Measurements from ENCODE around the gene POLR3GL.

Gene POLR3GL

DNA sequence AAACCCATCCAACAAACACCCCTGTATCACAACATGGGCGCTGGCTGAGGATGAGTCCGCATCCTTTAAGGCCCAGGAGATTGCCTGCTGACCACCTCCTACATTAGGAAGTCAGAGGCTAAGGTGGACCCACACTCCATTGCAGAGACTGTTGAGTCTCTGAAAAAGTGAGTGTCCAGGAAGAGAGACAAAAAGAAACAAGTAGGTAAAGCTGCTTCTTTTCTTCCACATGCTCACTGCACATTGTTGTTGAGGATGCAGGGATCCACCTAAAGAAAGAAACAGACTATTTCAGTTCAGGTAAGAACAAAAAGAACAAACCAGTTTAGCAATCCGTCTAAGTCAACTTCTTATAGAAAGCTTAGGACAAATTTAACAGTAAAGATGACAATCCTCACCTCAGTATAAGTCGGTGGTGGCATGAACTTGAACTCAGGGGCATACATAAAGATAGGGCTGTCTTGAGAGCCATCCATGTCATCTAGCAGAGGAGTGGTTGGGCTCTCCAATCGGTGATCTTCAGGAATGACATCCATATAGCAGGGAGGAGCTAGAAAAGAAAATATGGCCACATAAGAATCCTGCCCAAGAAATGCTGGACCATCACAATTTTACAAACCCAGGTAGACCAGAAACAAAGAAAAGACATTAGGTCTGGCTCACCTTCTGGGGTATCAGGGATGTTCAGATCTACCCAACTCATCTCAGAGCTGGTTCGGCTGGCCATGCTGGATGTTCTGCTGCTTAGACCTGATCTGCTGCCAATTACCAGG is 29.3 kb downstream of the POLR3GL start:
- DNase-seq: no peak

DNA sequence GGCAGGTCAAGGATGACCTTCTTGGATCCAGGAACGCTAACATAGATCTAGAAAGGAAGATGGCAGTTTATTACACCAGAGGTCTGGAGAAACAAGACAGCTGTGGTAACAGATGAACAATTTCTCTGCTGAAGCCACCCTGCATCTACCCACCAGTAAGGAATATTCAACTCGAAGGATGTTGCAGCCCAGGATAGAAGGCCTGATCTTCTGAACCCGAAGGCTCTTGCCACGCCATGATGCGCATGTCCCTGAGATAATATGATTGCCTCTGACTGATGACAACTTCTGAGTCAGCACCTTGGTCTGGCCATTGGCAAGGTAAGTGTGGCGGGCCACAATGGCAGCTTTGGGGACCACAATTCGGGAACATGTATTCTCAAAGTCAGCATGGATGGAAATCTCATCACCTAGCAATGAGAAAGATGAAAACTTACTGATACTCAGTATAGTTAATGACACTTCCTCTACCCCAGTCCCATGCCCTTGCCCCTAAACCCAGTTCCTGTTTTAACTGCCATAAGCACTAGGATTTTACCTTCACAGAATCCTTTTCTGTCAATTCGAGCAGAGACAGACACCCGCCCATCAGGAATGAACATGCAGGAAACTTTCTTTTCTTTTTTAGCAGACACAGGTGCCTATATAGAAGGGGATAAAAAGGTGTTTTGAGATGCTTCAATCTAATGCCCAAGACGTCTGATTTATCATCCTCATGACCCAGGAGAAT is 30.1 kb downstream of the POLR3GL start:
- peak; percentile 34 to 45 for DNase-seq

DNA sequence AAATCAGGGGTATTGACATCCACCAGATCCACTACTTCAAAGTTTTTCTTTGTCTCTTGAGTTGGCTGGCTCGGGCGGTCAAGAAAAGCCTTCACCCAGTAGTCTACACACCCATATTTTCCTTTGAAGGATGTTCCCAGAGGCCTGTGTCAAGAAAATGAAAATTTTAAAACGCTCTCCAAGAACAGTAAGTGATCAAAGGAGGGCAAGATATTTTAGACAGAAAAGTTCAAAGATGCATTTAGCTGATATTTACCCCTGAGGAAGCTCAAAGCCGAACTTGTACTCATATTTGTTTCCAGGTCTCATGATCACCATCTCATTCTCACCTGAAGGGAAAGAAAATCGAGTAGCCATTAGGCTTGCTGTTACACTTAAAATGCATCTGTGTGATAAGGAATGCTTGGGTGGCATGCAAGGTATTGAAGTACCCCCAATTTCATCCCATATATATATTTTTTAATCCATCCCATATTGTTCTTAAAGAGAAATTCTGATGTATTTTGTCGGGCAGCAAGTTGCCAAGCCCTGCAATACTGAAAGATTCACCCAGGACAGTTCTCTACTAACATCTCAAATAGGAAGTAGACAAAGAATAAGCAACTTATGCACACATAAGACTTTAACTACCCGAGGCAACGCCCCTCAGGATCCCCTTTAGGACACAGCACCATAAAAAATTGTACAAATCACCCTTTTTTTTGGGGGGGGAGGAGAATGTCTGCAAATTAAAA is 30.8 kb downstream of the POLR3GL start:
- DNase-seq: peak in 1 of 2 donors; percentile 16

DNA sequence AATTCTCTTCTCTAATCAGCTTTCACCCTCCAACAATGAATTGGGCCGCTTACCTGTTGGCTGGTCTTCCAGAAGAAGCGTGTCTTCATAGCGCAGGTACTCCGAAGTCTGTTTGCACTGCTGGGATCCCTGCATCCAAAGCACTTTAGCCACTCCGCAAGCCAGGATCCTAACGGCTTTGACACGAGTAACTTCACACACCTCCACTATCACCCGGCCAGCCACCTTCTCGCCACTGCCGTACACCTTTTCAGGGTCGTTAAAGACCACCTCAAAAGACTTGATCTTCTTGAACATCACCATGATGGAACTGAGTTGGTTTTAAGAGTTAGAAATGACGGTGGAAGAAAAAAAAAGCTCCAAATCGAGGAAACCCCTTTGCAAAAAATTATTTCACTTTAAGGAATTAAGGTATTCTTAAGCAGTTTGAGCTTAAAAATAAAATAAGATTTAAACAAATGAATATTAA is 31.5 kb downstream of the POLR3GL start:
- DNase-seq: no peak

DNA sequence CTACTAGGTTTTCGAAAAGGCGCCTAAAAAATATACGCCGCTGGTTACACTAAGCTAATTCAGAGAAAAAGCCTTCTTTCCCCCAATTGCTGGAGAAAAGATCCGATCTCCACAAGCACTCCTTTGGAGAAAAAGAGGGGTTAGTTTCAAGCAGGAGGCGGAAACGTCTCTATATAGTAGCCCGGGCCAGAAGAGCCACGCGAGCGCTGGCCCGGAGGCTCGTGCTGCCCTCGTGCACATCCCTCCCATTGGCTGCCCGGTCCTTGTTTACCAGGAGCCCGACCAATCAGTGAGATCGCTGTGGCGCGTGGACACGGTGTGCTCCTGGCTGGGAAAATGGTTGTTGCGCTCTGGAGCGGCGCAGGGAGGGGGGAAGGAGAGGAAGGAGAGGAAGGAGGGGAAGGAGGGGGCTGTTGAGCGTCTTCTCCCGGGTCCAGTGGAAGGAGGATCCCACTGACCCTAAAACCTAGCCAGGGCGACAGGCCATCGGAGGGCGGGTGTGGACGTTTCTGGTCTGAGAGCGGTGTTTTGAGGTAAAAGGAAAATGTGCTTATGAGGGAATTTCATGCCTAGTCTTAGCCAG is 32.0 kb downstream of the POLR3GL start, which contains the start of gene TXNIP:
TXNIP (minus strand) TSS at position 147 of the 583 bp plus-strand sequence. CDS start 313 bp downstream, outside the sequence.
- peak; percentile 95 to 96 for DNase-seq

DNA sequence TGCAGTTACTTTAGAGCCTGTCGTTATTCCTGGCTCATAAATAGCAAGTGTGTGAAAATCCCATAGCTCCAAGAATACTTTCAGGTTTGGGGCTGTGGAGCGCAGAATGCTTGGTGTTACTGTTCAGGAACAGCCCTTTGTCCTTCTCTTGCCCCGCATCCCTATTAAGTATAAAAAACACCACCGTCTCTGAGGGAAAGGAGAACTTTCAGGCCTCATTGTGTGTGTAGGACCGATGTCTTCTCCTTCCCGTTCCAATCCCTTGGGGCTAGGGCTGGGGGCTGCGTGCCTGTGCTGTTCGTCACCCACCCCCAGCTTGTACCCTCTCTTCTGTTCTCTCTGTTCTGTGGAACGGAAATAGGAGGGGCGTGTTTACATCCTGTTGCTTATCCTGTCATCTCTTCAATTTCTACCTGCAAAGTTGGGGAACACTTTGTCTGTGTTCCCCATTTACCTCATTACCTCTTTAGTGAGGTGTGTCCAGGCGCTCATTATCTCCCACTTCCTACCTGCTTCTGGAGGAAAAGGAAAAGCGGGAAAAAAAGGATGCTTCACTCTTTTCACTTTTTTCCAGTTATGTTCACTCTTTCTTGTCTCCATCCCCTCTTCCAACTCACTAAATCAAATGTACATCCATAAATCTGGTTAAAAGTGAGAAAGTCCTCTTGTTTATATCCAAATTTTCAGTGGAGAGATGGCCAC is 32.7 kb downstream of the POLR3GL start:
- DNase-seq: peak; percentile 85 to 87

DNA sequence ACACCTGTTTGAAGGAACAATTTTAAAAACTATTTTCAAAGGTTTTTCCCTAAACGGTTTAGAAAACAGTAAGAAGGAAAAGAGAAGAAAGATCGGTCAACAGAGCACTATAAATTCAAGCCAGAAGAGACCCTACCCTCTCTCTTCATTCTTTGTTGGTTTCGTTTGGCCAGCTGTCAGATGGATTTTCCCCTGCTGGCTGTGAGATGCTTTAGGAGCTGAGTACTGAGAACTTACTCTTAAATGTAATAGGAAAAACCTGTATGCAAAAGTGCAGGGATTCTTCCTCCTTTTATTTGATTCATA is 33.2 kb downstream of the POLR3GL start:
- DNase-seq: peak; percentile 11 to 31

DNA sequence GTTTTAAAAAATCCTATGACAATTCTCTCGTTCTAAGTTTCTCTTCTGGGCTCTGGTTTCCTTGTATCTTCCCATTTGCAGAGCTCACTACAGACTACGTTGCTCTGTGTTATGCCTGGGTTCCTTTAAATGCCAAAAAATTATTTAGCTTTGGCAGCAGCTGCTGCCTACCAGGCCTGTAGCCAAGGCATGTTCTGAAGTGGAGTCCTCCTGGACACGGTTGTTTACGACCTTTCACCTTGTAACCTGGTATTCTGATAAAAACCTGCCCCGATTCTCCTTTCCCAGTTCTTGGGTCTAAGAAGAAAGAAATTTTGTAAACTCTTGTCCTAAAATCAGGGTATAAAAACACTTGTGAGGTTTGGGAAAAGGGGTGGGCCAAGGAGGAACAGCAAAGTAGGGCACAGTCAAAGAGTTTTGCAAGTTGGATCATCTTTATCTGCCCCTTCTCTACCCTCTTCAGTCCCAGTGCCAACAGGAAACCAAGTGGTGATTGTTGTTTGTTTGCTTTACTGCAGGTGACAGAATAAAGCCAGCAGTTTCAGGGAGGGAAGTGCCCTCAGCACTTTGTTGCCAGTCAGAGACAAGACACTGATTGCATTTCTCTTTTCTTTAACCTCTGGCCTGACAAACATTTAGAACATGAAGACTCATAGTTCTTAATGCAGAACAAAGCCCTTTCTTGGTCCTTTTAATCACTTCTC is 35.0 kb downstream of the POLR3GL start:
- DNase-seq: peak; percentile 59 to 74

DNA sequence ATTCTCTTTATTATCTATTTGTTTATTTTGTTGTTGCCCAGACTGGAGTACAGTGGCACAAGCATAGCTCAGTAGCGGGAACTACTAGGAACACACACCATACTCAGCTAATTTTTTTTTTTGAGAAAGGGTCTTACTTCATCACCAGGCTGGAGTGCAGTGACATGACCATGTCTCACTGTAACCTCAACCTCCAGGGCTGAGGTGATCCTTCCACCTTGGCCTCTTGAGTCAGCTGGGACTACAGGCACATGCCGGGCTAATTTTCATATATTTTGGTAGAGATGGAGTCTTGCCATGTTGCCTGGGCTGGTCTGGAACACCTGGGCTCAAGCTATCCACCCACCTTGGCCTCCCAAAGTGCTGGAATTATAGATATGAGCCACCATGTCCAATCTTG is 37.2 kb downstream of the POLR3GL start:
- DNase-seq: no peak

DNA sequence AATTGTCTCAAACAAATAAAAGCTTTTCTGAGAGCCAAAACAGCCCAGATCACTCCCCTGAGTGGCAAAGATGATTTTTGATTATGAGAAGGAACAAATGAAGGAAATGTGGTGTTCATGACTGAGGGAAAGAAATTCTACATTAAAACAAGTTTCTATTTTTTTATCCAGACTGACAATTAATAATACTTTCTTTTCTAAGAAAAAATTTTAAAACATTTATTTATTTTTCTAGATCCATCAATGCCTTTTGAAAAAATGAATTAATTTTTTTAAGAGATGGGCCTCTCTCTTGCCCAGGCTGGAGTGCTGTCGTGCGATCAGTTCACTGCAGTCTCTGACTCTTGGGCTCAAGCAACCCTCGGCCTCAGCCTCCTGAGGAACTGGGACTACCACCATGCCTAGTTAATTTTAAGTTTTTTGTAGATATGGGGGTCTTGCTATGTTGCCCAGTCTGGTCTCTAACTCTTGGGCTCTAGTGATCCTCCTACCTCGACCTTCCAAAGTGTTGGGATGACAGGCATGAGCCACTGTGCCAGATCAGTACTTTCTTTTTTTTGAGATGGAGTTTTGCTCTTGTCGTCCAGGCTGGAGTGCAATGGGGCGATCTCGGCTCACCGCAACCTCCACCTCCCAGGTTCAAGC is 43.1 kb downstream of the POLR3GL start:
- no peak for DNase-seq

DNA sequence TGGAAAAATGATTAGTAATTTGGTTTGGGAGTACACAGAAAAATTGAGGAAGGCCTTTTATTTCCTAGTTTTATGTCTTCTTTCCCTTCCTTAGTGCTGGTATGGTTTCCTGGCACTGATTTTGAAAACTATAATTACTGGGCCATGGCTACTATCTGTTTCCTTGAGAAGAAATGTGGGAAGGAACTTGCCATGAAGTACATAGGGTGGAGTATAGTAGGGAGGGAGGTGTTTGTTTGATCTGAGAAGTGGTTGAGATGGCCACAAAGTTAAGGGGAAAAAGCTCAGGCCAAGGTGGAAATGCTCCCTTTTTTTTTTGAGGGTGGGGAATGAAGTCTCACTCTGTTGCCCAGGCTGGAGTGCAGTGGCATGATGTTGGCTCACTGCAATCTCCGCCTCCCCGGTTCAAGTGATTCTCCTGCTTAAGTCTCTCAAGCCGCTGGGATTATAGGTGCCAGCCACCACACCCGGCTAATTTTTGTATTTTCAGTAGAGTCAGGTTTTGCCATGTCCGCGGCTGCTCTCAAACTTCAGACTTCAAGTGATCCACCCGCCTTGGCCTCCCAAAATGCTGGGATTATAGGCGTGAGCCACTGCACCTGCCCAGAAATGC is 45.7 kb downstream of the POLR3GL start:
- no peak for DNase-seq

DNA sequence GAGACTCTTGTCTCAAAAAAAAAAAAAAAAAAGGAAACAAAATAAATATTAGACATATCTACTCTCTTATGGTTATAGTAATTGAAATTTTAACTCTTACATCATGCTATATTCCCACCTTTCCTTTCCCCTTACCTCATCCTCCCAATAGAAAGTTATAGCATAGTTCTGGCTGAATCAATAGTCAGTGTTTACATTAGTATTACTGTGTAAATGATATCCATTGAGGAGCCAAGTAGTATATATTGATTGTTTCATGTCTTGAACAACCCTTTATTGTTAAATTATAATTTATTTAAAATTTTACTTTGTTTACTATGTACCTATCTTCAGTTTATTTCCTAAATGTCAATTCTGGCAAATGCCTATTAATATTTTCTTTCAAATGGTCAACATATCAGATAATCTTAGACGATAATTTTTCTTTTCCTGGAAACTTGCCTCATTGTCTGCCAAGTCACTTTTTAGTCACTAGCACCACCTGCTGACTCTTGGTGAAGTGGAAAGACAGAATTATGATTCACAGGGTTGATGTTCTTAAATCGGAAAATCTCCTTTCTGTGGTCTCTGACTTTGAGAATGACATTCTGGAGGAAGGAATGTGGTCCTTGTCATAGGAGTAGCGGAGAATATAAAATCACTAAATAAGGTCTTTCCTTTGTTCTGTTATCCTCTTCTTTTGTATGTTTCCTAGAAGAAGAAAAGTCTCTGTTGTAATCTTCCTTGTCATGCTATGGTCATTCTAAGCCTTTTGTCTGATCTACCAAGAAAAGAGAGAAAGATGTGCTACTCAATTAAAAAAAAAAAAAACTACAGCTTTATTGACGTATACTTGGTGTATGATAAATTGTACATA is 48.4 kb downstream of the POLR3GL start:
- peak; percentile 66 to 83 for DNase-seq

DNA sequence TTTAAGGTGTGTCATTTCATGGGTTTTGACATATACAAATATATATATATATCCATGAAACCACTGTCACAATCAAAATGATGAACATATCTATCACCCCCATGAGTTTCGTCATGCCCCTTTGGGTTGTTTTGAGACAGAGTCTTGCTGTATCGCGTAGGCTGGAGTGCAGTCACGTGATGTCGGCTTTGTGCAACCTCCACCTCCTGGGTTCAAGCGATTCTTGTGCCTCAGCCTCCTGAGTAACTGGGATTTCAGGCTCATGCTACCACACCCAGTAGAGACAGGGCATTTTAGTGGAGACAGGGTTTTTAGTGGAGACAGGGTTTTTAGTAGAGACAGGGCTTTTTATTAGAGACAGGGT is 49.1 kb downstream of the POLR3GL start:
- DNase-seq: no peak

DNA sequence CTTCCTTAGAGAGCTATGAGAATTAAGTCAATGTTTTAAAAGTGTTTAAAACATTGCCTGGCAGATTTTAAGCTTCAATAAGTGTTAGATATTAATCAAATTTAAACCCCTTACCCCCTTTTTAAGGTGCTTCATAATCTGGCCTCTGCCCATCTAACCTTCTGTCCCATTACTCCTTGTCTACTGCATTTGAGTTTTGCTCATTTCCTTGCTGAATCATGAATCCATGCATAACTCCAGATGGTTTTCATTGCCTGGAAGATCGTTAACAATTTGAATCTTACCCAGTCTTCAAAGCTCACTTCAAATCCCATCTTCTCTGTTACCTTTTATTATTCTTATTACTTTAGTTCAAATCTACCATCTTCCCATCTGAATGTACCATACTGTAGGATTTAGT is 52.4 kb downstream of the POLR3GL start:
- no peak for DNase-seq

DNA sequence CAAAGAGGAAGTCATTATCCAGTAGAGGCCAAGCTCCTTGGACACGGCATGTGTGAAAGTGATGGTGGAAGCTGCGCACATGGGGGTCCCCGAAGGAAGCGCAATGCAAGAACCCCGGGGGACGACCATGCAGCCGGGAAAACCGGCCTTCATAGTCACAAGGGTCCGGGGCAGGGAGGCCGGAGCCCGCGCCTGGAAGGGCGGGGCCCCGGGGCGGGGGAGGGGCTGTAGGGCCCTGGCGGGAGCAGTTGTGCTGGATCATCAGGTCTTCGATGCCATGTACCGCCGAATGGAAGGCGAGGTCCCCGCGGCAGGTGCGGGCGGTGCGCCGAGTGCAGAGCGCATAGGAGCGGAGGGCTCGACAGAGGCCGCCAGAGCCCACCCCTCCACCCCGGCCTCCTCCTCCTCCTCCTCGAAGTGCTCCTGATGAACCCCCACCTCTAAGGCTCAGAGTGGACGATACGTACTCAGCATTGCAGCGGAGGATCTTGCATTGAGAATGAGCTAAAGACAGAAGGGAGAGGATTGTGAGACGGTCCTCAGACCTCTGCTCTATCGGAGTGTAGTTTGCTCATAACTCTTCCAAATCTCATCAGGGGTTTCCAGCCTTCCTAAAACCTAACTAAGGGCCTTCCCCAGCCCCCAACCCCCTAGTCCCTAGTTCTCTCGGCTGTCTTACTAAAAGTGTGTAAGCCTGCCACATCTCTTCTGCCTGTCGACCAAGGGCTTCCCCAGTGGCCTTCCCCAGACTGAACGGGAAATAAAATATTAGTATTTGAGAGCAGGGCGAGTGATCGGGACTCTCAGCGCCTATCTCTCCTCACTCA is 55.0 kb downstream of the POLR3GL start:
- DNase-seq: no peak

DNA sequence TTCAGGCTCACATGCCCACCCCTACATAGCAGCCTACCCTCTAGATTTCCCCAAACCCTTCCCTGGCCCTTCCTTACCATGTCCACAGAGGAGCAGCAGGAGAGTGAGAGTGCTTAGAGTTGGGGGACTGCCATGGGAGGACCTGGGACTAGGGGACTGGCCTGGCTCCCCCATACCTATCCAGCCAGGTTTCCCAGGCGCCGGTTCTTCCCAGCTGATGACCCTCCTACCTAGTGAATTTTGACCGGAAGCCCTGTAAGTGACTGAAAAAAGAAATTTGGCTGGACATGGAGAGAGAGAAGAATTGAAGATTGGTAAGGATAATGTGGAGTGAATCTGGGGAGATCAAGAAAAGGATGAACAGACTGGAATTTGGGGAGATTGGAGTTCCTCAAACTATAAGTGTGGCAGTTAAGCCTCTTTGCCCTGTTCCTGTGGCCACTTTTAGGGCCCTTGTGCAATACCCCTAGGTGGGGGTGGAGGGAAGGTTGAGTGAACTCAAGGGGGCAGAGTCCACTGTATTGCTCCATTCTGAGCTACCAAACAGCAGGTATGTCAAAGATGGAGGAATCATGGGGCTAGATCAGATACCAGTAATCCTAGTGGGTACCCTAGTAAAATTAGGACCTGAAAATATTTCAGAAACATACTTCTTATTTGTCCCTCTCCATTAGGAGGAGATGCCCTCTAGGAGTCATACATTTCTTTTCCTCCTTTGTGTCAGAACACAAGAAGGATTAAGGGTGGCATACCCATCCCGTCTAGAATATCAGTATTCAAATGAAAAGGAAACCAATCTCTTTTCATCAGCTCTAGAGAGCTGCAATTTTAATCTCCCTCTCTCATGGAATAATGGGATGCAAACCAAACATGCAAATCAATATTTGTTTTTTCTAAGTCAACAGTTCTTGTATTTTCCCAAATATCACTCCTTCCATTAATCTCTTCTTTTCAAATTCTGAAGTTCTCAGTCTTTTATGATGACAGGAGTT is 55.9 kb downstream of the POLR3GL start:
- DNase-seq: no peak

DNA sequence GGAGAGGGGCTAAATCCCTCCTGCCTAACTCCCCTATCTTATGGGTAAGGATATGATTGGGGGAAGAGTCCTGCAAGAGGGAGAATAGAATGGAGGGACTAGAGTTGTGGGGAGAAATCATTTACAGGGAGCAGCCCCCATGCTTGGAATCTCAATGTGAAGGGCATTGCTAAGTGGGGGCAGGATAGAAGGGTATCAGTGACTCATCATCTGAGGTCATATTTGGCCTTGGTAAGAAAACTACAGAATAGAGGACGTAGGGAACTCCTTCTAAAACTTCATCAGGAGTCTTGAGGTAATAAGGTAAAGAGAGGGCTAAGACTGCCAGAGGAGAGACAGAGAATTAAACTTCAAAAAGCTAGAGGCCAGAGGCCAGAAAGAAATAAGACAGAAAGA is 56.6 kb downstream of the POLR3GL start:
- DNase-seq: no peak

Data from CD4-positive, alpha-beta T cell treated with Interleukin-4 for 1 hour (primary cell).